ENCODE measurements around the gene WWOX. TPM values are rescaled to one million over a fixed set of nuclear protein-coding genes. Genes with fewer than 3 reads are reported as not detected.

Gene WWOX
- total RNA-seq, 1 experiment from 2014 or later, result 15.6 TPM

GRCh38 chr16:78331731-78332130 is 232.3 kb downstream of the WWOX start:
- H3T11ph ChIP-seq (ENCODE audit: low read length), result no peak overlapping the region
- no peak for TF ChIP-seq CTCF (conservative IDR thresholded peaks at IDR 0.05)
- no peak overlapping the region for H4K8ac ChIP-seq (replicated peaks; ENCODE audit: insufficient read length, low read depth, low read length)
- no peak overlapping the region for H2BK12ac ChIP-seq (ENCODE audit: insufficient read length, low read depth, low read length)
- no peaks in the 10 kb centered on the region for H3K79me2 ChIP-seq (ENCODE audit: insufficient read depth, low read length)
- H3K27ac ChIP-seq (ENCODE audit: insufficient read length, low read depth, low read length), result no peak overlapping the region
- no peak overlapping the region for H3K4me3 Mint-ChIP-seq
- no peak overlapping the region for H2BK5ac ChIP-seq (ENCODE audit: insufficient read length, low read length)
- no peak overlapping the region for H2AFZ ChIP-seq (ENCODE audit: low read length)
- H2AK5ac ChIP-seq (ENCODE audit: insufficient read length, low read length), result no peak overlapping the region
- no peak overlapping the region for H3K56ac ChIP-seq (ENCODE audit: insufficient read length, low read depth, low read length)
- DNase-seq, result no peak
- no peak overlapping the region for H4K5ac ChIP-seq (ENCODE audit: insufficient read length, low read depth, low read length)
- no peaks in the 10 kb centered on the region for H3K23me2 ChIP-seq (ENCODE audit: insufficient read length, low read depth, low read length, poor library complexity, severe bottlenecking)
- no peaks in the 10 kb centered on the region for H3K9me3 ChIP-seq (ENCODE audit: control insufficient read depth, low read depth, low read length)
- no peak overlapping the region for H2BK20ac ChIP-seq (ENCODE audit: low read depth, low read length, poor library complexity, severe bottlenecking)
- H3K9ac ChIP-seq (ENCODE audit: extremely low read depth, insufficient read length, low read length), result no peak overlapping the region
- no peak overlapping the region for H3K4ac ChIP-seq (ENCODE audit: low read depth, low read length)
- no peaks in the 10 kb centered on the region for H3K79me1 ChIP-seq (ENCODE audit: insufficient read depth, low read depth, low read length, poor library complexity, severe bottlenecking)
- no peak overlapping the region for H3K23ac ChIP-seq (ENCODE audit: insufficient read length, low read depth, low read length)
- no peaks in the 10 kb centered on the region for H3K36me3 Mint-ChIP-seq (ENCODE audit: insufficient read depth in 1 of 3, low read depth in 3 of 3)
- no peak overlapping the region for H2BK120ac ChIP-seq (ENCODE audit: low read depth, low read length, poor library complexity, severe bottlenecking)
- no peaks in the 10 kb centered on the region; the same call in 1 of the 2 replicates for H3K4me1 ChIP-seq (ENCODE audit: insufficient read depth, low read length)
- no peak overlapping the region for H3K14ac ChIP-seq (ENCODE audit: insufficient read depth, low read length)
- no peak overlapping the region for H2BK15ac ChIP-seq (ENCODE audit: low read depth, low read length)
- no peaks in the 10 kb centered on the region for H3K27me3 Mint-ChIP-seq (ENCODE audit: low read depth)
- no peaks in the 10 kb centered on the region for H3K27me3 ChIP-seq (ENCODE audit: insufficient read depth, low read length)
- H3K9me3 Mint-ChIP-seq, result no peaks in the 10 kb centered on the region
- H3K4me2 ChIP-seq (ENCODE audit: insufficient read depth, insufficient read length, low read length), result no peak overlapping the region
- H4K20me1 ChIP-seq (ENCODE audit: control insufficient read depth, insufficient read depth, insufficient read length), result no peaks in the 10 kb centered on the region
- no peak overlapping the region for H4K91ac ChIP-seq (ENCODE audit: insufficient read length, low read depth, low read length)
- H3K18ac ChIP-seq (ENCODE audit: insufficient read length, low read depth, low read length), result no peak overlapping the region
- H3K4me1 Mint-ChIP-seq, result peaks cover 7 to 21% of the 10 kb centered on the region in 2 experiments
- no CpG with 5 or more reads among the region's 4 CpGs for WGBS (ENCODE audit: extremely low coverage, insufficient read length, low lambda C conversion rate)
- H3K27ac Mint-ChIP-seq, result no peak overlapping the region
